Urothelium cell line (cell line): ENCODE results near the gene NTSR1.
A peak's percentile ranks its signal among the peaks of the same experiment; 100 is the strongest.

ENCODE experiments used
- DNase-seq: peaks from one replicate; pipeline ENCODE4 v3.0.0; 2011; ENCODE audit warnings: low spot score, mixed read lengths
- FAIRE-seq: peaks from 2 replicates; lab custom pipeline; 2011; peaks lifted over from hg19 to GRCh38; lab: Jason Lieb, UNC

Gene NTSR1

GRCh38 chr20:62723768-62724450 lies 15.3 kb downstream of the NTSR1 start:
- DNase-seq (no peak), FAIRE-seq (no peak)

GRCh38 chr20:62724692-62725595 lies 16.3 kb downstream of the NTSR1 start:
- DNase-seq (no peak), FAIRE-seq (peak; percentile 35)

DNA sequence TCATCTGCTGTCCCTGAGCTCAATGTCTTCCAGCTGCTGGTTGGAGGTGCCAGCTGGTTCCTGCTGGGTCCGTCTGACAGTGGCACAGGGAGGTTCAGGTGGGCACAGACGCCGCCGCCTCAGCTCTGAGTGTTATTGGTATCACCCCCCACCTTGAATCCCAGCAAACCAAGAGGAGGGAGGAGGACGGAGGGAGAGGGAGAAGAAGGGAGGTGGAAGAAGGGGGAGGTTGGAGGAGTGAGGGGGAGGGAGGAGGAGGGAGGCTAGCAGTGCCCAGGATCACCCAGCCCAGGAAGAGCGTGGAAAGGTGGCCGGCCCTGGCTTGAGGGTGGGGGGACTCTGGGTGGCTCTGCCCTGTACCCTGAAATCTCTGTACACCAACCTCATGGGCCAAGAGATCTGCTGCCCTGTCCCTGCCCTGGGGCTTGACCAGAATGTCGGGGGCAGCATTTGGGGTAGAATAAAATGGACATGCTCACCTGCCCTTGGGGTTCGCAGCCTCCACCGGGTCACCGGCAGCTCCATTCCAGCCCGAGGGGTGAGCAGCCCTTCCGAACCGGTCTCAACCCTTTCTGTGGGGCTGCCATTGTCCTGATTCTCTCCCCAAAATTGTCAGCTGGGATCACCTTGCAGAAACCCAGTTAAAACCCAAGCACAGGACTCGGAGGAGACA lies 17.1 kb downstream of the NTSR1 start:
- DNase-seq (no peak), FAIRE-seq (no peak)

- no peak for FAIRE-seq
Measured at GRCh38 chr20:62726276-62726675, 17.6 kb downstream of the NTSR1 start.

GRCh38 chr20:62726716-62727583 lies 18.3 kb downstream of the NTSR1 start:
- no peak for FAIRE-seq
- no peak for DNase-seq

More at GRCh38 chr20:62726276-62726675, 17.6 kb downstream of the NTSR1 start:
- no peak for DNase-seq

- DNase-seq (no peak), FAIRE-seq (no peak)
Measured at GRCh38 chr20:62727584-62728027, 19.0 kb downstream of the NTSR1 start.

DNA sequence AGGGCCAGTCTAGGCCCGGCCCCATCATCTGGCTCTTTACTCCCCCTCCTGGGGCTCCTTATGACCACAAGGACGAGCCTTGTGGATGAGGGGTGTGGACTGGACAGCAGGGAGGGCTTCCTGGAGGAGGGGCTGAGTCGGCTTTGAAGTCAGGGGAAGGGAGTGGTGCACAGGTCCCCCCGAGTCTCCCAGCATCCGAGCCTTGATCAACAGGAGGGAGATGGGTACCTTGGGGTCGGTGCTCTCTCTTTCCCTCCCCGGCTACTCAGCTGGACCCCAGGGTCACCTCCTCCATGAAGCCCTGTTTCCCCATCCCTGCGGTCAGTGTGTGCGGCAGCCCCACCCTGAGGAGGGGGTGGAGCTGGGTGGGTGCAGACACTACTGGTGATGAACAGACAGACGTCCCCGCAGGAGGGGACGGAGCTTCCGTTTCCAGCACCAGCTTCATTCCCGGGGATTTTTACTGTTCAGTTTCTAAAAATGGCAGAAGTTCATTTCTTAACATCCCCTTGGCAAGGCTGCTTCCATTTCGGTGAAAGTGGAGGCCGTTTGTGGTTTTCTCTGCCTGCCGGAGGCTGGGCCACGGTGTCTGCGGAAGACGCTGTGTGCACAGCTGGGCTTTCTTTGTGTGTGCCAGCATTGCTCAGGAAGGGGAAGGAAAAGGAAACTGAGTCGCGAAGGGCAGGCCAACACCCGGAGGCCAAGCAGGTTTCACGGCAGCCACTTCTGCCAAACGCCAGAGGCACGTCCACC lies 19.6 kb downstream of the NTSR1 start:
- no peak for FAIRE-seq

GRCh38 chr20:62728781-62729300 lies 20.2 kb downstream of the NTSR1 start:
- no peak for FAIRE-seq
- DNase-seq: no peak

More for the DNA sequence above, 19.6 kb downstream of the NTSR1 start:
- DNase-seq: no peak

DNA sequence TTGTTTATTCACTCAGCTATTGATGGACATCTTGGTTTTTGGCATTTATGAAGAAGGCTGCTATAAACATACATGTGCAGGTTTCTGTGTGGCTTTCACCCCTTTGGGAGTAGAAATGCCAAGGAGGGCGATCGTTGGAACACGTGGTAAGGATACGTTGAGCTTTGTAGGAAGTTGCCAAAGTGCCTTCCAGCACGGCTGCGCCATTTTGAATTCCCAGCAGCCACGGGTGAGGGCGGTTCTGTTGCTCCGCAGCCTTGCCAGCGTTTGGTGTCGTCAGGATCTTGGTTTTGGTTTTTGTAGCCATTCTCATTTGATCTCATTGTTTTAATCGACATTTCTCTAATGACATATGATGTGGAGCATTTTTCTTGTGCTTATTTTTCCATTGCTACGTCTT lies 21.8 kb downstream of the NTSR1 start:
- no peak for DNase-seq
- no peak for FAIRE-seq

DNA sequence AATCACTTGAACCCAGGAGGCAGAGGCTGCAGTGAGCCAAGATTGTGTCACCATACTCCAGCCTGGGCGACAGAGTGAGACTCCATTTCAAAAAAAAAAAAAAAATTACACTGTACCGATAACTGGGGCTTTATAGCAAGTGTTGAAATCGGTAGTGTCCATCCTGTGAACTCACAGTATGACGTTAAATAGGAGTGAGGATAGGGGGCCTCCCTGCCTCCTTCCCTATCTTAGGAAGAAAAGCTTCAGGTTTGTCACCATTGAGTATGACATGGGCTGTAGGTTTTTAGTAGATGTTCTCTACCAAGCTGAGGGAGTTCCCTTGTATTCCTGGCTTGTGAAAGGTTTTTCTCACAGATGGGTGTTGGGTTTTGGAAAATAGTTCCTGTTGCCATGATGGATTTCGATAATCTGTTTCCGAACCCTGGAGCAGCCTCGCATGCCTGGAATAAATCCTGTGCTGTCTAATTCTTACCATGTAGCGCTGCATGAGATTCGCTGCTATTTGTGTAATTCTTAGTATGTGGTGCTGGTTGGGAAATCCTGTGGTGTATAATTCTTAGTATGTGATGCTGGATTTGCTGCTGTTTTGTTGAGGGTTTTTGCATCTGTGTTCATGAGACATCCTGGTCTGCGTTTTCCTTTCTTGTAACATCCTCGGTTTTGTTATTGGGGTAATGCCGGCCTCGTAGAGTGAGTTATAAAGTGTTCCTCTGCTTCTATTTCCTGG lies 23.6 kb downstream of the NTSR1 start:
- FAIRE-seq (no peak), DNase-seq (no peak)

DNA sequence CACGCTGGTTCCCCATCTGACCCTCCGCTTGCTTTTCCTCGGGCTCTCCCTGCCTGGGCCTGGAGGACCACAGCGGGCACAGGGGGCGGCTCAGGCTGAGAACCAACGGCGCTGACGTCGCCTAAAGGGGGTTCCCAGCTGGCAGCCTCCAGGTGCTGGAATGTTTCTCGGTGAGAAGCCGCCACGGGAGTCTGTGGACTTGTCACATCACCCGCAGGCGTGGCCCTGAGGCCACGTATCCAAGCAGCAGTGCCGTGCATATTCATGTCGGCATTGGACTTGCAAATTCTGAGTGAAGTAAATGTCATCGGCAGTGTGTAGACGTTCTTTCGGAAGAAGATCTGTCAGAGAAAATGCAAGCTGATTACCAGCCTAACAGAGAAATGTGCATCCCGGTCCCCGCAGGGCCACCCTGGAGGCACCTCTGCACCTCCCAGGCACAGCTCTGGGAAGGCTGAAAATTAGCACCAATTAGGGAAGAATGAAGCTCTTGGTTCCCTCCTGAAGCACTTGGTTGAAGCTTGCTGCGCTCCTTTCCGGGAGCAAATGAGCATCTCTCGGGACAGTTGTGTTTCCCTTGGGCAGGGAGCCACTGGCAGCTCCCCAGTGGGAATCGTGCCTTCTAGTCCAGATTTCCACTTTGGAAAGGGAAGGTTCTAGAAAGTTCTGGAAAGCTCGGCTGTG lies 24.3 kb downstream of the NTSR1 start:
- FAIRE-seq (peak; percentile 89), DNase-seq (no peak)

- FAIRE-seq (no peak), DNase-seq (no peak)
Measured at GRCh38 chr20:62733526-62733842, 24.8 kb downstream of the NTSR1 start.

- FAIRE-seq: no peak
- DNase-seq: no peak
Measured at GRCh38 chr20:62733891-62734290, 25.3 kb downstream of the NTSR1 start.

DNA sequence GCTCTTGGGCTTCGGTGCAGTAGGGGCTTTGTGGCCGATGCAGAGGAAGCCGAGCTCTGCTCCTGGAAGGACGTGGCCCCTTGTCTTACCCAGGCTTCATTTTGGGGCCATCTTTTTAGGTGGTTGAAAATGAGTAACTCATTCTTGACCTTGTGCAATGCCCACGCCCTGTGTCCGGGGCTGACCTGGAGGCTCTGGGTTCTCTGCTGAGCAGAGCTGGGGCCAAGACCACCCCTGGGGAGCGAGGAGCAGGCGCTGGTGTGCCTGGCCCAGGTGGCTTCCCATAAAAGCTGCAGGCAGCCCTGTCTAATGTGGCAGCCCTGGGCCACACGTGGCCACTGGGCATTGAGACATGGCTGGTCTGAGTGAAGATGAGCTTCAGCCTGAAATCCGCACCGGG lies 25.7 kb downstream of the NTSR1 start:
- no peak for DNase-seq
- no peak for FAIRE-seq

- FAIRE-seq: no peak
- DNase-seq: no peak
Measured at GRCh38 chr20:62734881-62735280, 26.2 kb downstream of the NTSR1 start.

DNA sequence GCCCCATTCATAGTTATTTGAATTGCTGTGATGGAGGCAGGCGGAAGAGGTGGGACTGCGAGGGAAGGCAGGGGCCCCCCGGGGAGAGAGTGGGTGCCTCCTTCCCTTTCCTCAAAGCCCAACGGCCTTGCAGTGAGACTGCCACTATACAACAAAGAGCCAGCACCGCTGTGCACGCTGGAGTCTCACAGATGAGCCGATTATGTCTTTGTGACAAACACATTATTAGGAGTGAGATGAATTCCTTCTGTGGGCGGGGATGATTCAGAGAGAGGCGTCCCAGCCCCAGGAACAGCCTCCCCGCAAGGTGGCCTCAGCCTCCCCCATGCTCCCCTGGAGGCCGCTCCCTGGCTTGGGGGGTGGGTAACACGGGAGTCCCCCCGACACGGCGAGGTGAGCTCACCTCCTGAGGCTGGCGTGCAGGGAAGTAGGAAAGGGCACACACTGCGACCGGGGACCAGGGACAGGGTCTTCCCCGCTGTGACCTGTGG lies 26.7 kb downstream of the NTSR1 start:
- DNase-seq (peak; percentile 62), FAIRE-seq (peak; percentile 79)

DNA sequence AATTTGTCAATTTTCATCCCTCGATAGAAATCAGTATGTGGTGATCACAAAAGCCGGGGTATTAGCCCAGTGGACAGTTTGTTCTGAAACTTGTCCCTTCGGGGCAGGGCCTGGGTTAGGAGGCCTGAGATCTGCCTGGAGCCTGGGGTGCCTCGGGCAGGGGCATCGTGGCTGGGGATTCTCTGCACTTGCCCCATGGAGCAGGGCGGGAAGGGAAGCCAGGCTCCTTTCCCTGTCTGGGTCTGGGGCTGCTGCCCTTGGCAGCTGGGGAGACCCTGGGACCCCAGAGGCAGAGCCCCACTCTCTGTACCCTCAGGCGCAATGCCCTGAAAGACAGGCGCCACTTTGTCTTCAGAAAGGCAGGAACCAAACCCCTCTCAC lies 27.4 kb downstream of the NTSR1 start:
- DNase-seq (no peak), FAIRE-seq (no peak)

GRCh38 chr20:62736407-62737071 lies 27.9 kb downstream of the NTSR1 start:
- FAIRE-seq: no peak
- DNase-seq: no peak
